ENCODE results near the gene CENPI. TPM values are rescaled to one million over a fixed set of nuclear protein-coding genes. Genes with fewer than 3 reads are reported as not detected.
A peak's percentile ranks its signal among the peaks of the same experiment; 100 is the strongest.
"Not testable (repeated sequence)": the region's sequence is repeated elsewhere in the genome, so short reads cannot be mapped to it uniquely, and the experiment has no call there.

The CENPI gene, protein sequence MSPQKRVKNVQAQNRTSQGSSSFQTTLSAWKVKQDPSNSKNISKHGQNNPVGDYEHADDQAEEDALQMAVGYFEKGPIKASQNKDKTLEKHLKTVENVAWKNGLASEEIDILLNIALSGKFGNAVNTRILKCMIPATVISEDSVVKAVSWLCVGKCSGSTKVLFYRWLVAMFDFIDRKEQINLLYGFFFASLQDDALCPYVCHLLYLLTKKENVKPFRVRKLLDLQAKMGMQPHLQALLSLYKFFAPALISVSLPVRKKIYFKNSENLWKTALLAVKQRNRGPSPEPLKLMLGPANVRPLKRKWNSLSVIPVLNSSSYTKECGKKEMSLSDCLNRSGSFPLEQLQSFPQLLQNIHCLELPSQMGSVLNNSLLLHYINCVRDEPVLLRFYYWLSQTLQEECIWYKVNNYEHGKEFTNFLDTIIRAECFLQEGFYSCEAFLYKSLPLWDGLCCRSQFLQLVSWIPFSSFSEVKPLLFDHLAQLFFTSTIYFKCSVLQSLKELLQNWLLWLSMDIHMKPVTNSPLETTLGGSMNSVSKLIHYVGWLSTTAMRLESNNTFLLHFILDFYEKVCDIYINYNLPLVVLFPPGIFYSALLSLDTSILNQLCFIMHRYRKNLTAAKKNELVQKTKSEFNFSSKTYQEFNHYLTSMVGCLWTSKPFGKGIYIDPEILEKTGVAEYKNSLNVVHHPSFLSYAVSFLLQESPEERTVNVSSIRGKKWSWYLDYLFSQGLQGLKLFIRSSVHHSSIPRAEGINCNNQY
- 27.9 and 32.8 TPM in 2 replicates for total RNA-seq (2014; rRNA removed; shearing (Covaris generic))

DNA sequence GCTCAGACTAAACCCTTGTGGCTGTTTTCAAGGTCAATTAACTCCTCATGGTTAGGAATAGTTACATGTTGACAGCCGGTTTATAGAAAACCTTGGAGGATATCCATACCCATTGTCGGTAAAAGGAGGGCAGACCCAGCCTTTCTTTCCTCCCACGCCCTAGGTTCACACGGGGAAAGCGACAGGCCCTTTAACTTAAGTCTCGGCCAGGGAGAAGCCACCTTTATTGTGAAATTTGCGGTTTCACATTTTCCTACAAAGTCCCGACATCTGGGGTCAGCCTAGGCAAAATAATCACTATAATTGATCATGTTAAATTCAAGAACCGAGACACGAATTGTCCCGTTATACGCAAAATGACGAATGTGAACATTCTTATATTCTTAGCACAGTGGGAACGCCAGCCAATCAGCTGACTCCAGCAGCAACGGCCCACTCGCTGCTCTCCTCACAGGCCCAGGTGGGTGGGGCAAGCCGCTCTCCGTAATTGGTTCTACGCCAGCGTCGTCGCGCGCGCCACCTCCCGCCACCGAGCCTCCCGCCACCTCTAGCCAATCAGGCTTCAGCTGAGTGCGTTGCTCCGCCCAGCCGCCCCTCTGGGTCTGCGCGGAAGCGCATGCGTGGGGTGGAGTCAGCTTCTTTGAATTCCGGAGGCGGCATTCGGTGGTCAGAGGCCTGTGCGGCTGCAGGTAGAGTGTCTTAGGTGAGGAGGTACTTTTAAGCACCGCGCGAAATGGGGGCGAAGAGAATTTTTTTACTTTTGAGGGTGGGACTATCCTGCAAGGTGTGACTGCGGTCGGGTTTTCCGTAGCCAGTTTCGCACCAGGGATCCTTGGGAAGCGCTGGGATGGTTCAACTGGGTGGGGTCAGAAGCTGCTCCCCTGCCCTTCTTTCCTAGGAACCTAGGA is at the start of gene CENPI:
TSS of gene CENPI (plus strand) at position 659 of the 908 bp plus-strand sequence. CDS start 2,867 bp downstream, outside the sequence.
- DNase-seq (ENCODE audit: low read depth), result peak; percentile 87

- no peak for DNase-seq (ENCODE audit: low read depth)
These were observed 46.9 kb upstream of the CENPI start for GRCh38 chrX:101051153-101051548.

DNA sequence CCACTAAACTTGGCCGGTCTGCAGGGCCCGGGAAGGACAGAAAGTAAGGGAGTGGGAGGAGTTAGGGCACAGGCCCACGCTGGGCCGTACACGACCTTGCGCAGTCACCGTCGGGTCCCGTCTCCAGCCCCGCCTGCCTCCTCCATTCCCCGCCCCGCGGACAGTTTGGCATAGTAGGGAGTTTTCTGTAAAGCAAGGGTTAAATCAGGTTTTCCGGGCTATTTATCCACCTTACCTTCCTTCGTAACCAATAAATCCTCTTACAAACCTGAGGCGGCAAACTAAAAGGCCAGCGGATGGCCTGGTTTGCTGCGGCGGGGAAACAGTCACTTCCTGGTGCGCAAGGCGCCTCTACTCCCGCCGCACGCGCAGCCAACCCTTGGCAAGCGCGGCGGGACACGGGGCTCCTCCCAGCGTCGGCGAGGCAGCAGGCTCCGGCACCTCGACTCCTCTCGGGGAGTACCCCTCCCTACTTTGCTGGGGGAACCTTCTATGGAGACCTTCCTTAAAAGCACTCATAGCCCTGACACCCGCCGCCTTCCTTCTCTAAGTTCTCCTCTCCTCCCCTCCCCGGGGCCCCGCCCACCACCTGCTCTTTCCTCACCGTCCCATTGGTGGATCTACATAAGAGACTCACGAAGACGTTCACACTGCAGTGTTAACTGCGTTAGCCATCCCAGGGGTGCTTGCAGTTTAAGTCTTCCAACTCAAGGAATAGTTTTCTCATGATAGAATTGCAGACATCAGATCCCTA is 46.3 kb upstream of the CENPI start, which contains the start of gene TRMT2B:
TSS of gene TRMT2B (minus strand) at position 563 of the 754 bp plus-strand sequence. CDS start 9,822 bp downstream, outside the sequence.
- peak; percentile 67 for DNase-seq (ENCODE audit: low read depth)

DNA sequence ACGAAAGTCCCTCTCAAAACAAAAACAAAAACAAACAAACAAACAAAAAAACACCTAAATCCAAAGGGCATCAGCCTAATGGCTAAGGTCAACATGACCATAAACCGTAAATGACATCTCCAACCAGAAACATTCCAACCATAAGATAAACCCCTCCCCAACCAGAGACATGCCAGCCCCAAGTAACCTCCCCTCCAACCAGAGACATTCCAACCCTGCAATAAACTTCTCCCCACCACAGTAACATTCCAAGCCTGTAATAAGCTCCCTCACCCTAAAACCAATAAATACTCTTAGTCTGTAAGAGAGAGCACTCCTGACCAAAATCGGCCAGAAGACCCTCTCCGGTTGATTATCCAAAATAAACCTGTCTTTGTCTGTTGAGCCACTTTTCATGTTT is 41.5 kb upstream of the CENPI start:
- not testable (repeated sequence) for DNase-seq (ENCODE audit: low read depth)

- DNase-seq (ENCODE audit: low read depth), result peak; percentile 35
These were observed 40.8 kb upstream of the CENPI start for GRCh38 chrX:101057093-101057714.

- DNase-seq (ENCODE audit: low read depth), result no peak
These were observed 35.8 kb upstream of the CENPI start for GRCh38 chrX:101062176-101062575.

- no peak for DNase-seq (ENCODE audit: low read depth)
These were observed 26.4 kb upstream of the CENPI start for GRCh38 chrX:101071582-101071981.

DNA sequence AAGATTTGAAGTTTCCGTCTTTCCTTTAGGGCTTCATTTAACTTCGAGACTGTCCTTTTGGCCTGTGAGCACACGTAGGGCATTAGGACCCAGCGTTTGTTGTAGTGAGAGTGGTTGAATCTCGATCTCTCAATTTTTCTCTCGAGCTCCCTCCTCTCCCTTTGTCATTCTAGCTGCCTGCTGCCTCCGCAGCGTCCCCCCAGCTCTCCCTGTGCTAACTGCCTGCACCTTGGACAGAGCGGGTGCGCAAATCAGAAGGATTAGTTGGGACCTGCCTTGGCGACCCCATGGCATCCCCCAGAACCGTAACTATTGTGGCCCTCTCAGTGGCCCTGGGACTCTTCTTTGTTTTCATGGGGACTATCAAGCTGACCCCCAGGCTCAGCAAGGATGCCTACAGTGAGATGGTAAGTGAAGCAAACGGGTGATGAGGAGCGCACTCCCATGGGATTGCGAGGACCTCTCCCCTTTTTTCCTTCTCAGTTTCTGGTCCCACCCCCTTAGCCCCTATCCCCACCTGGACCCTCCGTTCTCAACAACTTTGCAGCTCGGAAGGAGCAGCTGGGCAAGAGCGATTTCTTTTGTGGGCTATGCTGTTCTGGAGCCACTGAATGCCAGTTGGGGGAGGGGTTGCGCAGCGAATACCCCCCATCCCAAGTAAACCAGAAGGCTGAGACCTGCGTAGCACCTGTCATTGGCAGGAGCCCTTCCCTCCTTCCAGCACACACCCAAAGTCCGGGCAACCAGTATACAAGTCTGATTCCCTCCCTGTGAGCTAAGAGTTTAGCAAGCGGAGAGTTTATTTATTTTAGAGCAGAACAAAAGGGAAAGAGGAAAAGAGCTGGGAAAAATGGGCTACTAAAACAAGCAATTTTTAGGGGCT is 19.0 kb upstream of the CENPI start, which contains the start of gene TMEM35A:
TSS of gene TMEM35A (plus strand) at position 164 of the 883 bp plus-strand sequence. CDS start at position 288, 124 bp downstream.
- no peak for DNase-seq (ENCODE audit: low read depth)

DNA sequence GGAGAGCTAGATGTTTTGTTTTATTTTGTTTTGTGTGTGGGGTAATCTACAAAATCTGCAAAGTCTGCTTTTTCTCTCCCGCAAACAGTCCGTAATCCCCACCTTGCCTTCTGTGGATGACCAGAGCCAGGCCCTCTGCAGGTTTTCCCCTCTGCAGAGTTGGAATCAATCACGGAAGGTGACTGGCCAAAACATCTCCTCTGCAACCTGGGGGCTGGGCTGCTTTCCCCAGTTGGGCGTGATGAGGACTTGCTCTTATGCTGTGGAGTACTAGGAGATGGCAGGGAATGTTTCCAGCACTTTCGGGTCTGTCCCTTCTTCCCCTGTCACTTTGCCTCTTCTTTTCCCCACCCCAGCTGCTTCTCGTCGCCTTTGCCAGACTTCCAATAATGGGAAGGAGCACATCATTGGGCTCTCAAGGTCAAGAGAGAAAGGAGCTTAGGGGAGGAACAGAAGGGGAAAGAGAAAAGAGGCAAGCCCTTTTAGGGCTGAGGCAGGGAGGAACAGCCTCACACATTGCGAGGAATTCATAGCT is 18.2 kb upstream of the CENPI start:
- DNase-seq (ENCODE audit: low read depth), result no peak

DNA sequence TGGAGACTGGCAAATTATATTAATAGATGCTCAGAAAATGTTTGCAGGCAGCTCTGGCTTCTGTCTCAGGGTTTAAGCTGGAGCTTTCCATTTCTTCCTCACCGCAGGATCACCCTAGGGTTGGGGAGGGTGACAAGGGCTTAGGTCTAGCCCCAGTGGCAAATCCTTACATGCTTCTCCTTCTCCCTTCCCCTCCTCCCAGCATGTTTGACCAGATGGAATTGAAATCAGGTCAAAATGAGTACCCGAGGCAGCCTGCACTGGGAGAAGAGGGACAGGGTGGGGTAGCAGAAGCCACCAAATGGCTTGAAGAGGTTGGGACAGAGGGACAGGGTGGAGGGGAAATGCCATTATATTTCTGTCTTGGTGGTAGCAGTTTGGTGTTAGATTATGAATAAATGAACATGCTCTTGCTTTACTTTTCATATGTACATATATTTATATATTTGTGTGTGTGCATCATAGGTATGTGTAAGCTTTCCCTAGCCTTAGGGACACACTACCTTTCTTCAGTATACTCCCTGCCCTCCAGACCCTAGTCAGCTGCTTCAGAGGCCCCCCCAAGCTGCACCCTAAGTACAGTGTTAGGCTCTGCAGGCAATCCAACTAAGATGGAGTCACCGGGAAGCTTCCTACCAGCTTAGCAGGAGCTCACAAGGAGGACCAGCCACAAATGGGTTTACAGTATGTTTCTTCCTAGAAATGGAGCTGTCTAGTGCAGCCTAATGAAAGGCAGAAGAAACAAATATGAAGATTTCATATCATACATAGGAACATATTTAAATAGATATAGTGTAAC is 17.5 kb upstream of the CENPI start:
- no peak for DNase-seq (ENCODE audit: low read depth)

DNA sequence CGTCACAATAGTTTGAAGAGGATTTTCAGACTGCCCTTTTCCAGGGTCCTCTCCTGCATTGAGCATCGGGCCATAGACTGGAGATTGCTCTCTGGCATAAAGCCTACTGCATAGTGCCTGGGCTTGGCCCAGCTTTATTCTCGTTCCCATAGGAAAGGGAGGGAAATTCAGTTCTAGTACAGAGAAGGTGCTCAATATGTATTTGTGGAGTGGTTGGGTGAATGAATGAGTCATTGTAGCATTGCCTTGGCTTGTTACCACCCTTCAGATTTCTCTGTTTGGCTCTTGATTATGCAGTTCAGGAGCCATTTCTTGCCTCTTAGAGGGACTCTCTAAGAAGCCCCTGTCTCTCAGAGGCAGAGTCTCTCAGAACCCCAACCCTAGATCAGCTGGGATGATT is 16.8 kb upstream of the CENPI start:
- DNase-seq (ENCODE audit: low read depth), result no peak

DNA sequence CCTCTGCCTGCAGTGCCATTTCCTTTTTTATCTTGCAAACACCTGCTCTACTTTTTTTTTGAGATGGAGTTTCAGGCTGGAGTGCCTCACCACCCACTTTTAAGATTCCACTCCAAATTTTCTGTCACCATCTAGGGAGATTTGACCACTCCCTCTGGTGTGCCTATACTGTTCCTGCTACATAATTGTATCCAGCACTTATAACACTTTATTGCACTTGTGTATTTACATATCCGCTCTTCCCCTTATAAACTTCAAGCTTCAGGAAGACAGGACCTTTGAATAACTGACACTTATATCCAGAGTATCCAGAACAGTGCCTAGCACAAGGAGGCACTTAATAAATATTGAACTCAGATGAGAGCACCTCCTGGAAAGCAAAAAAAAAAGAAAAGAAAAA is 6.2 kb upstream of the CENPI start:
- DNase-seq (ENCODE audit: low read depth), result no peak

- peak; percentile 0 for DNase-seq (ENCODE audit: low read depth)
These were observed 10.3 kb downstream of the CENPI start for GRCh38 chrX:101108284-101108683.

DNA sequence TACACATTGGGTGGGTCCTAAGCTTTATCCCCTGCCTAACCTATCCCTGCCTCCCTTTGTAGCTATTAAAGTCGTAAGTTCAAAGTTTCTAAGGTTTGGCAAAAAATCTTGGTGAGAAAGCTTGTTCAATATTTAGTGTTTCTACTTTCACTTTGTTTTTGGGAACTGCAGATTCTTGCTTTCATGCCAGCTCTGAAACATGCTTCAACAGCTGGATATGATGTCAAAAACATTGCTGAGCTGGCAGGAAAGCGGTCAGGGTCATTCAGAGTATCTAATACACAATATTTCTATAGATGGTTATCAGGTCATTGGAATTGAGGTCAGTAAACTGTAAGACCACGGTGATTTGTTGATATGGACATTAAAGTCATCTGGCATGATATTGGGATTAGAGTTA is 19.7 kb downstream of the CENPI start:
- no peak for DNase-seq (ENCODE audit: low read depth)

GRCh38 chrX:101136235-101136634 is 38.2 kb downstream of the CENPI start:
- DNase-seq (ENCODE audit: low read depth), result no peak
